ENCODE measurements around the gene SPAG9.

The SPAG9 gene

DNA sequence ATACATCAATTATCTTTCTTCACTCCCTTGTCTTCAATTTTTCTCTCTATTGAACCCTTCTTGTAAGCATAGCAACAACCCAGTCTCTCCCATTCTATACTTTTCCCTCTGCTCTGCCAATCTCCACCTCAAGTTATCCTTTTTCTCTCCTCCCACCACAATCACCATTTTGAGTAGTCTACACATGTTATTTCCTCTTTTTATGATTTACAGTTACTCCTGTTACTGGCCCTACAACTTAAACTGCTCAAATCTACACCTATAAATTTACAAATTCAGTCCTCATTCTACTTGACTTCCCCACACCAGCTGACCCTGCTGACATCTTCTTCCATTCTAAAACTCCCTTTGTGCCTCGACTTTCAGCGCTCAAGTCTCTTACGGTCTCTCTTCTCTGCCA lies 84.6 kb downstream of the SPAG9 start:
- no peak for DNase-seq

DNA sequence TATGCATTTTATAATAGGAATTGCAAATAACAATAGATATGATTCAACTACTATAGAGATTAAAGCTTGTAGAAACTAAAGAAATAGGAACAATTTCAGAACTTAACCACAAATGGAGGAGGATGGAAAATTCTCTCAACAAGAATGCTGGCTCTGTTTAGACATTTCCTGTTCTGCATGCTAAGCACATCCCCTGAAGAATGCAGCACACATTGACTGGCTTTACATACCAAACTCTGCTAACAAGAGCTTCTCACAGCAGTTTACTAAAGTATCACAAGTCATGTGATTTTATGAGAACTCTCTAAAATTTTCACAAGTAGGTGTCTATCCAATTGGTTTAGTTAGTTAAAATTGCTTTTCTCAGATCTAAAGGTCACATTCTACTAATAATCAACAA lies 85.2 kb downstream of the SPAG9 start:
- peak; percentile 51 for DNase-seq

GRCh38 chr17:51034800-51035199 lies 85.9 kb downstream of the SPAG9 start:
- DNase-seq, result no peak

DNA sequence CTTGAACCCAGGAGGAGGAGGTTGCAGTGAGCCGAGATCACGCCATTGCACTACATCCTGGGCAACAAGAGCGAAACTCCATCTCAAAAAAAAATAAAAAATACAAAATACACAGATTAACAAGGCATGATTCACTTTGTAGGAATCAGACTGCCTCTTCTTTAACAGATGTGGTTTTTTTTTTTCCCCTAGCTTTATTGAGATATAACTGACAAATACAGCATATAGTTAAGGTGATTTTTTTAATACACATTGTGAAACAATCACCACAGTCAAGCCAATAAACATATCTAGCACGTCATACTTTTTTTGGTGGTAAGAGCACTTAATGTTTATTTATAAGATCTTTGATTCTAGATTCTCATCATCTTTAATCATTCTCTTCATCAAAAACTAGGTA lies 87.8 kb downstream of the SPAG9 start:
- DNase-seq, result no peak

- DNase-seq, result no peak
Observed at GRCh38 chr17:51029568-51030463, 90.9 kb downstream of the SPAG9 start.

- DNase-seq, result no peak
Observed at GRCh38 chr17:51029142-51029541, 91.5 kb downstream of the SPAG9 start.

DNA sequence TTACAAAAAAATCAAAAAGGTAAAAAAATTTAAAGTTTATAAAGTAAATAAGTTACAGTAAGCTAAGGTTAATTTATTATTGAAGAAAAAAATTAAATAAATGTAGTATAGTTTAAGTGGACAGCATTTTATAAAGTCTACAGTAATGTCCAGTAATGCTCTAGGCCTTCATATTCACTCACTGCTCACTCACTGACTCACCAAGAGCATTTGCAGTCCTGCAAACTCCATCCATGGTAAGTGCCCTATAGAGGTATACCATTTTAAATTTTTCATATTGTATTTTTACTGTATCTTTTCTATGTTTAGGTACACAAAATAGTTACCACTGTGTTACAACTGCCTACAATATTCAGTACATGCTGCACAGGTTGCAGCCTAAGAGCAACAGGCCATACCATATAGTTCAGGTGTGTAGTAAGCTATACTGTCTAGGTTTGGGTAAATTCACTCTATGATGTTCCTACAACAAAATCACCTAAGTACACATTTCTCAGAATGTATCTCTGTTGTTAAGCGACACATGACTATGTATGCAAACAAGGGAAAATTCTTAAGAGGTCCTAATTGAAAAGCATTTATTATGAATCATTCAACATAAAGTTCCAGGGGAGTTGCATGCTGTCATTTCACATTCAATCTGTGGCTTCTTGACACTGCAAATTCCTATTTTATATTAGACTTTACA lies 92.3 kb downstream of the SPAG9 start:
- no peak for DNase-seq

DNA sequence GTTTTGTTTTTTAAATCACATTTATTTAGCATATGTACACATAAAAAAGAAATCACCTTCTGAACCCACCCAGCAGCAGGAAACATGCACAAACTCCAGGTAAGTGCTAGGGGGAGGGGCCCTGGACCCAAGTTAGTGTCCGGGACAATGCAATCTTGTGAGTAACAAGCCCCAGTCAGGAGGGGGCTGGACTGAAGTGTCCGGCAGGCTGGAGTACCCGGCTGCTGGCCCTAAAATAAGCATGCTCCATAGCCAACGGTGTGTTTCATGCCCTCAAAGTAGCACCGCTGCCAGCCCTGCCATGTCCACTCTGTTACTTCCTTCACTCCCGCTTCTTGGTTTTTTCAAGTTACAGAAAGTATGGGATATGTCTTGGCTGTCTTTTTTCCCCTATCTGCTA lies 102.1 kb downstream of the SPAG9 start:
- DNase-seq, result no peak

GRCh38 chr17:51017270-51017669 lies 103.4 kb downstream of the SPAG9 start:
- DNase-seq, result no peak

DNA sequence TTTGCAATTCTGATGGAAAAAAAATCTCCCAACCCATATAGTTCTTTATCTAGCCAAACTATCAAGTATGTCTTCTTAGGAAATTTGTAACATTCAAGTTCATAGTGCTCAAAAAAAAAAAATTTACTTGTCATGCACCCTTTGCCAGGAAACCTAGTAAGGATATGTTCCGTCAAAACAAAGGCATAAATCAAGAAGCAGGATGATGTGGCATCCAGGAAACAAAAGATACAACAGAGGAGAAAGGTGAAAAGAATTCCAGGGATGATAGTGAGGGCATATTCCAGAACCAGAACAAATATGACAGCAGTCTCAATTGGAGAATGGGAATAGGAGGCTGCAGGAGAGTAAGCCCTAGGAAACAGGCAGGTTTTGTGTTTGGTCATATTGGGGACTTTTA lies 104.6 kb downstream of the SPAG9 start:
- DNase-seq, result no peak

- DNase-seq, result no peak
Observed at GRCh38 chr17:51015145-51015558, 105.5 kb downstream of the SPAG9 start.

DNA sequence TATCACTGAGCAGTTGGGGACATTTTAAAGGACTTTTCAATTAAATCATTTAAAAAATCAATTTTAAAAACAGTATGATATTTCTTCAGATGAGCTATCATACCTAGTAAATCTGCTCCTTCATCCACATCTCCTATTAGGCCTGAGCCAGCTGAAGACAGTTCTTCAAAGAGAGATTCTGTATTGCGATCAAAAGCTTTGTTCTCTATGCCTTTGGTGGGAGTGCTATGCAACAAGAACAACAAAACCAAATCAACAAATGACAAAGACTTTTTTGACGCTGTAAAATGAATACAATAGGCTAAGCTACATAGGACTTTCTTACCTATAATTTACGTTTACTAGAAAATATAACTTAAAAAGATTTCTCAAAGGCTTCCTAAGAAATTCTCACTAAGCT lies 106.5 kb downstream of the SPAG9 start:
- DNase-seq, result no peak

DNA sequence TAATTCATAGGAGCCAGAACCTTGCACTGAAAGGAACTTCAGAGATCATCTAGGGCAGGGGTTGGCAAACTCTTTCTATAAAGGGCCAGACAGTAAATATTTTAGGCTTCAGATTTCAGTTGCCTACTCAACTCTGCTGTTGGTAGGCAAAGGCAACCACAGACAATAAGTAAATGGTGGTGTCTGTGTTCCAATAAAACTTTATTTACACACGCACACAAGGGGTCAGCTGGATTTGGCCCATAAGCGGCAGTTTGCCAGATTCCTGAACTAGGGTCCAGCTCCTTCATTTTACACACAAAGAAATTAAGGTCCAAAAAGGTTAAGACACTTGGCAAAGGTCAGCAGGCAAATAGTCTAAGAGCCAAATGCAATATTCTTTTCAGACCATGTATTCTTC lies 107.3 kb downstream of the SPAG9 start:
- DNase-seq, result no peak

DNA sequence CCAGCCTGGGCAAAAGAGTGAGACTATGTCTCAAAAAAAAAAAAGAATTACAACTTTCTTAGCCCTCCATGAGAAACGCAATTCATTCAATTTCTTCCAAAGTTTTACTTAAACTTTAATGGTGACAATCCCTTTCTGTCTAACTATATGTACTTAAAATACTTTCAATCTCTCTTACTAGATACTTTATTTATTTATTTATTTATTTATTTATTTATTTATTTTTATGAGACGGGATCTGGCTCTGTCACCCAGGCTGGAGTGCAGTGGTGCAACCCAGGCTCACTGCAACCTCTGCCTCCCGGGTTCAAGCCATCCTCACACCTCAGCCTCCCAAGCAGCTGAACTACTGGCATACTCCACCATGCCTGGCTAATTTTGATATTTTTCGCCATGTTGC lies 108.1 kb downstream of the SPAG9 start:
- DNase-seq, result no peak

DNA sequence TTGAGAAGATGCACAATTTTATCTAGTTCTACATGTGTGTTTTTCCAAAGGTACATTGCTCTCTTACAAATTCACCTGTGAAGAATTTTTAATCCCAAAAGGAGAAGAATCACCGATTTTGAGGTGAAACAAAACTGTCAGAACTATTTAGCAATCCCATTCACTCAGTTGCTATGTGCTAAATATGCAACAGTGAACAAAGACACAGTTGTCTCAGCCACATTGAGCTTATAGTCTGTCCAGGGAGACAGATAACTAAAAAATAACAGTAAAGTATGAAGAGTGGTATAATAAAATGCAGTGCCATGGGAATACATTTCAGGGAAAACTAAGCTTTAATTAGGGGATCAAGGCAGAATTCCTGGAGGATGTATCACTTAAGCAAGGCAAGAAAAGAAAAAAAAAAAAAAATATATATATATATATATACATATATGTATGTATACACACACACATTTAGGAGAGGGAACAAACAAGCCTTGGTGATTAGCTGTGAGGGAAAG lies 110.4 kb downstream of the SPAG9 start:
- DNase-seq, result no peak

GRCh38 chr17:51006601-51007000 lies 114.1 kb downstream of the SPAG9 start:
- no peak for DNase-seq

DNA sequence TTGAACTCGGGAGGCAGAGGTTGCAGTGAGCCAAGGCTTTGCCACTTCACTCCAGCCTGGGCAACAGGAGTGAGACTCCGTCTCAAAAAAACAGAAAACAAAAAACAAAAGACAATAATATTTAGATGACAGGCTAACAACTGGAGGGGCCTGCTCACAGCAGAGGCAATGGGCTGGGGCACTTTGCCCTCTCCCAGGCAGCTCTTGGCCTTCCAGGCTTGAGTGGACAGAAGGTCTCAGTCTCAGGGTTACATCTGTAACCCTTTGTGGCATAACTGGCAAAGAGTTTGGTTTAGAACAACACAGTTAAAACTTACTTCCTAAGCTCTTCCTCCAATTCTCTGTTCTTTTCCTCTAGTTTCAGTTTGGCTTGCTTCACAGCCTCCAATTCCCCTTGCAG lies 114.9 kb downstream of the SPAG9 start:
- no peak for DNase-seq

DNA sequence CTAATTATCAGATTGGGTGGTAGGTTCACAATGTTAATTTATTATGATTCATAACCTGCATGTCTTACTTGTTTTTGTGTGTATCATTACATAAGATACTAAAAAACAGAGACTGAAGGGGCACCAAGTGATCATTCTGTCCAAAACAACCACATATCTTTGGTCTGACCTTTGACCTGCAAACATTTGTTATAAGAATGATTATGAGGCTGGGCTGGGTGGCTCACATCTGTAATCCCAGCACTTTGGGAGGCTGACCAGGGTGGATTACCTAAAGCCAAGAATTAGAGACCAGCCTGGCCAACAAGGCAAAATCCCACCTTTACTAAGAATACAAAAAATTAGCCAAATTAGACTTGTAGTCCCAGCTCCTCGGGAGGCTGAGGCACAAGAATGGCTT lies 116.4 kb downstream of the SPAG9 start:
- DNase-seq, result no peak

- DNase-seq, result peak; percentile 32
Observed at GRCh38 chr17:51000835-51001638, 119.6 kb downstream of the SPAG9 start.

DNA sequence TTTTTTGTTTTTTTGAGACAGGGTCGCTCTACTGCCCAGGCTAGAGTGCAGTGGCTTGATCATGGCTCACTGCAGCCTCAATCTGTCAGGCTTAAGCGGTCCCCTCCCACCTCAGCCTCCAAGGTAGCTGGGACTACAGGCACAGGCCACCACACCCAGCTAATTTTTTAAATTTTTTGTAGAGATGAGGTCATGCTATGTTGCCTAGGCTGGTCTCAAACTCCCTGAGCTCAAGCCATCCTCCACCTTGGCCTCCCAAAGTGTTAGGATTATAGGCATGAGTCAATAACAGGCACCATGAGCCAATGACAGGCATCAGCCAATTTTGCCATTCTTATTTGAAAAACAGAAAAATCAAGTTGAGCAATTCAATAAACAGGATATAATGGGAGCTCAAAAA lies 125.0 kb downstream of the SPAG9 start:
- no peak for DNase-seq

GRCh38 chr17:50993544-50993943 lies 127.1 kb downstream of the SPAG9 start:
- no peak for DNase-seq

DNA sequence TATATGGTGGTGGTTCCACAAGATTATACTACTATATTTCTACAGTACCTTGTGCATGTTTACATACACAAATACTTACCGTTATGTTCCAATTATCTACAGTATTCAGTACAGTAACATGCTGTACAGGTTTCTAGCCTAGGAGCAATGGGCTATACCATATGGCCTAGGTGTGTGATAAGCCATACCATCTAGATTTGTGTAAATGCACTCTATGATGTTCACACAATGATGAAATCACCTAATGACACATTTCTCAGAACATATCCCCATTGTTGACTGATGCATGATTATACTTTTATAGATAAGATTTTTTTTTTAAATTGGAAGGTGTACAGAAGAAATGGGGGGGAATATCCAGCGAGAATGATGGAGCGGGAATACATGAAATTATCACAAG lies 131.5 kb downstream of the SPAG9 start:
- no peak for DNase-seq

DNA sequence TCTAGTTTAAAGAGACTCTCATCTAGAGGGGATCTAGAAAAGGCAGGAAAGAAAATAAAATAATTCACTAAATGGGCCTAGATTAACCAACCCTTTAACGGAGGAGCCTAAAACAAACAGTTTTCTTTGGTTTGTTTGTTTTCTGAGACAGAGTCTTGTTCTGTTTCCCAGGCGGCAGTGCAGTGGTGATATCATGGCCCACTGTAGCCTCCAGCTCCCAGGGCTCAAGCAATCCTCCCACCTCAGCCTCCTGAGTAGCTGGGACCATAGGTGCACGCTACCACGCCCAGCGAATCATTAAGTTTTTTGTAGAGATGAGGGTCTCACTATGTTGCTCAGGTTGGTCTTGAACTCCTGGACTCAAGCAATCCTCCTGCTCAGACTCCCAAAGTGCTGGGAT lies 132.2 kb downstream of the SPAG9 start:
- DNase-seq, result no peak

Data from amniotic stem cell (primary cell).